HG02642 (cell line): ENCODE results near the gene PLEKHH1.

Source experiments
- ATAC-seq: cut with Tn5 transposase; IDR thresholded peaks from one replicate; pipeline ENCODE4 v1.9.1; 2021; ENCODE audit warnings: mild to moderate bottlenecking; ENCODE audit not compliant: unreplicated experiment, poor library complexity

The PLEKHH1 gene

DNA sequence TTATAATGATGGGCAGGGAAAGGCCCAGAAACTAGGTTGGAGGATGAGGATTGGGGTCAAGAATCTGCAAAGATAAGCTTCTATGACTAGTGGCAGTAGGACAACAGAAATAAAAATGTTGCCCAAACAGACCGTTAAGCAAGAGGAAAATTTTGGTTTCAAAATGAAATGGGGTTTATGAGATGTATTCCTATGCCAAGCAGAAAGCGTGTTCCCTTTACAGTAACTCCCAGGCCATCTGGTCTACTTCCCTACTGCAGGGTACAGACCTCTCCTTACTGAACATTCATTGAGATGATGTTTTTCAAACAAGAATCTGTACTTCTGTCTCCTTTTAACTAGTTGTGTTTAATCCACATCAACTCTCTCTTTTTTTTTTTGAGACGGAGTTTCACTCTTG is 24.1 kb upstream of the PLEKHH1 start:
- no peak for ATAC-seq

DNA sequence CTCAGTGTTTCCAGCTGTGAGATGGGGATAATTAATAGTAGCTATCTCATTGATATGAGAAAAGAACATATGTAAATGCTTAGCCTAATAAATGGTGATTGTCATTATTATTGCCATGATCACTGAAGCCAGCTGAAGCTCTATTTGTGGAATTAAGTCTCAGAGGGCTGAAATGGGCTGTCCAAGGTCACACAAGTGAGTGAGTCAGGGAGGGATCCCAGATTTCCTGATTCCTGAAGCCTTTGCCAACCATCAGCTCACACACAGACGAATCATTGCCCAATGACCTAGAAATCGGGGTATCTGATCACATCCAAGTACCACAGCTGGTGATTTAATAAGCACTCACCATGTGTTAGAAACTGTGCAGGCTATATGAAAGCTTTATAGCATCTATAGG is 23.0 kb upstream of the PLEKHH1 start:
- ATAC-seq, result no peak

DNA sequence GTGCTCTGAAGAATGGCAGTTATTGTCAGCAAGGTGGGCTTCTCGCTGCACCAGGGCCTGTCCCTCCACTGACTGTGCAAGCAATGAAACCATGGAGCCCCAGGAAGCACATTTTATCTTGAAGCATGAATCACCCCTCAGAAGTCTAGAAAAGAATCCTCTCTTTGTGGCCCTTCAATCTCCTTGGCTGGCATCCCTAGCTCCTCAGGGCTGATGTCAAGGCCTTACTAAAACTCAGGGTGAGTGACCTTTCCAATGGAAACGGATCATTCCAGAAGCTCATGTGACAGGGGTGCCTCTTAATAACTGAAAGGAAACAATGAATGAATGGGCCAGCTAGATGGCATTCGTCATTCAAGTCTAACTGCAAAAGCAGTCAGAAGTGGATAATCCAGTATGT is 22.3 kb upstream of the PLEKHH1 start:
- no peak for ATAC-seq

DNA sequence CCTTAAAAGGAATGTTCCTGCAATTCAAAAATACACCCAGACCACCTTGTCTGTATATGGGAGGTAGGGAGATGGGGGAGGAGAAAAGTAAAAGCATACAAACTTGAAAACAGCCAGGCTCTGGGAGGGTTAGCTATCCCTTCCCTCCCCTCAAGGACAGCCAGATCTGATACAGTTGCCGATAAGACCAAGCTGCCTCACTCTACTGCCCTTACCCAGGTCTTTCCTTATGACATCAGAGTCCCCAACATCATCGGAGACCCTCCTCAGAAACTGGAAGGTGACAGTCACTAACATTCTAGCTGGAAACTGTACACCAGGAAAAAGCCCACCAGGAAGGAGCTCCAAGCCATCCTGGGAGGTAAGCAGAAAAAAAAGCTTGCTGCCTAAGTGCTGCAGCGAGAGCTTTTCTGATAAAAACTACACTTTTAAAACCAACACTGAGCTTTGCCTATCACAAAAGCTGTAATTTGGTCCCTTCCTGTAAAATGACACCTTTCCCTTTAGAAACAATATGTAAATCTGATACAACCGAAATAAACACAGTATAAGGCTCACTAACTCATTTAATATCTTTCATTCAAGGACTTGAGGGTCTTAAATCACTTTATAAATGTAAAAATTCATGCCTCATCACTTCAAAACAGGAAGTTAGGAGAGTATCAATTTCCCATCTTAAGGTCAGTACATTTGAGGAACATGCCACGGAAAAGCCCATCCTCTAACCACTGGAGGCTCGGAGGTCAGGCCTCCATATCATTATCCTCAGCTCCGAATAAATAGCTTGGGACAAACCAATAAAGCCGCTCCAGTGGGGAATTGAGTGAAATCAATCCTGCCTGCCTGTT is 20.4 kb upstream of the PLEKHH1 start:
- ATAC-seq, result no peak

DNA sequence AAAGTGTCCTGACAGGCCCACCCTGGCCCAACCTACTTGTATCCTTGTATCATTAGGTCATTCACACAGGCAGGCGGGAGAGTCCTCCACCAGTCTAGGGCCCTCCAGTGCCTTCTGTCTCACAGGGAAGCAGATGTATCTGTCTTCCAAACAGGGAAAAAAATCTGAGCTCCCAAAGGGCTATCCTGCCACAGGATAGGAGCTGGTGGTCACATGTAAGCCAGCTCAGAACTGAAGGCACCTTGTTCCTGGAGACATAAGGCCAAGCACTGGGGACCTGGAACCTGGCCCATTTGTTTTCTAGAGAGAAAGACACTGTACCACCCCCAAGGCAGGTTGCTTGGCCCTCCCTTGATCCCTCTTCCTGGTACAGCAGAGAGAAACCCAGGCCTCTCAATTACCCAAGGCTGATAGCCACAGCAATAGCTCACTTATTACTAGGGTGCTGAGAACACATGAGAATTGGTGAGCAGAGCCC is 19.4 kb upstream of the PLEKHH1 start:
- no peak for ATAC-seq

DNA sequence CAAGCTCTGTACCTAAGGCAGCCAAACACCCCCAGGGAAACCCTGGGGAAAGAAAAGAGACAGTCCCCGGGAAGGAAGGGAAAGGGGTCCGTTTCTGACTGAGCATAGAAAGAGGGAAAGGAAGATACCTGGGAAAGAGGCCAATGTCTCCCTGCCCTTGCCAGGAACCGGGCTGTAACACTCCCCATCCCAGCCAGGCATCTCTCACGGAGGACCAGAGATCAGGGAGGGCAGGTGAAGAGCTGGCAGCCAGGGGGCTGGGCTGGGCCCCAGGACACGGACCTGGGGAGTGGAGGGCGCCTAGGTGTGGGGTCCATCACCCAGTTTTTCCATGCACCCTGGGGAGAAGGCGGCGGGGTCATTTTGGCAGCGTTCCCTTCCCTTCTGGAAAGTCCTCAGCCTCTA is 18.9 kb upstream of the PLEKHH1 start:
- ATAC-seq, result no peak

DNA sequence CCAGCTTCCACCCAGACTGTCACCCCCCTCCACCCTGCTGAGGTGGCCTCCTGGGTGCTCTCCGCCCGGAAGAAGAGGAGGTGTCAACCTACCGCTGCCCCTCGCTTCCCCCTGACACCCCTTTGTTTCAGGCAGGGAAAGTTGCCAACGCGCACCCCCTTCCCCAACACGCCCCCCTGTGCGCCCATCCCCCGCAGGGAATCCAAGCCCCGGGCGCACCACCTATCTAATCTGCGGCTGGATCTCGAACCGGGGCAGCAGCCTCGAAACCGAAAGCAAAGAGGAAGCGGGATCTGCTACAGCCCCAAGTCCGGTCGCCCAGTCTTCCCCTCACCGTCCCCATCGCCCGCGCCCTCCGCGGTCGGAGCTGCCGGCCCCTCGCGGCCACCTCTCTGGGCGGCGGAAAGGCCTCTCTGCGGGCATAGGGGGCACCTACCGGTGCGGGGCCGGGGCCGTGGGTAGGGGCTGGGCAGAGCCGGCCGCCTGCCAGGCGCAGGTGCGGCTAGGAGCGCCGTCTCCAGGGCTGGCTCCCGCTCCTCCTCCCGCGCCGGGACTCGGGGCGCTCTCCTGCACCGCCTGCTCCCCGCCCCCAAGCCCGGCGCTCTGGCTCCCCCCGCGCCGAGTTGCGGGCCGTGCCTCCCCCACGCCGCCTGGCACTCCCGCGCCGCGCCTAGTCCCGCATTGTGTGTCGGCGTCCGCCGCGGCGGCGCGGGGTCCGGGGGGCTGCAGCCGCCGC is 18.3 kb upstream of the PLEKHH1 start:
- peak; percentile 36 for ATAC-seq

DNA sequence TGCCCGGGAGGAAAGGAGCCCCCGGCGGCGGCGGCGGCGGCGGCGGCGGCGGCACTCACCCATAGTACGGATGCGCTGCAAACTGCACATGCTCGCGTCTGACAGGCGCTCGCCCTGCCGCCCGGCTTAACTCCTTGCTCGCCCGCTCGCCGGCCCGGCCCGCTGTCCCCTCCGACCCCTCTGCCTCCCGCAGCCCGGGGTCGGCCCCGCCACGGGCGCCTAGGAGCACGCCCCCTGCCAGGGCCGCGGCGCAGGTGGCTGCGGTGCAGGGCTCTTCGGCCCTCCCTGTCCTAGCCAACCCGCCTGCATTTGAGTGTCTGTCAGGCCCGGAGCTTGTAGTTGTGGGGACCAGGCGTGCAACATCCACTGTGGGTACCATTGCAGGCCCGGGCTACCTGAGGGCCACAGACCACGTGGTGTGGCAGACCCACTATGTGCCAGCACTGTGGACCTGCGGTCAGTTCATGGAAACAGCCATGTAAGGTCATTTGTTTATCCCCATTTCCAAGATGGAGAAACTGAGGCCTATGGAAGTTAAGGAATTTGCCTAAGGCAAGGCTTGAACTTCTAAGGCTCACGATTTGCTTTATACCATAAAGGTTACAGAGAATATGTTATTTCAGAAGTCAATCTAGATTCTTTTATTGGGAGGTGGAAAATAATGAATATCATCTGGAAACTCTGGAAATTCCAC is 17.6 kb upstream of the PLEKHH1 start:
- peak; percentile 55 for ATAC-seq

DNA sequence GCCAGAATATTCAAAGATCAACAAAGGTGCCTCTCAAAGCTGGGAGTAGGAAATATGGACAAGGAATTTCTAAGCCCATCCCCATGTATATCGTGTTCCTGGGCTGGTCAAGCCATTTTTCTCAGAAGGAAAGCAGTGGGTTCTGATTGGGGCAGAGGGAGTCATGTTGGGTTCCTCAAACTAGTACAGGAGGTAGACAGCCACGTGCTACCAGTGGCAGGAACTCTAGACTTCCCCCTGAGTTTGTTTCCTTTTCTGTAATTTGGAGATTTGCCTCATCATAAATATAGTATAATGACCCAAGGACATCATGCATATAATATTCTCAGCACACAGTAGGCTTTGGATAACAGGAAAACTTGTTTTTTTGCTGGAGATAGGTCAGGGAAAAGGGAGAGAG is 16.4 kb upstream of the PLEKHH1 start:
- ATAC-seq, result no peak

DNA sequence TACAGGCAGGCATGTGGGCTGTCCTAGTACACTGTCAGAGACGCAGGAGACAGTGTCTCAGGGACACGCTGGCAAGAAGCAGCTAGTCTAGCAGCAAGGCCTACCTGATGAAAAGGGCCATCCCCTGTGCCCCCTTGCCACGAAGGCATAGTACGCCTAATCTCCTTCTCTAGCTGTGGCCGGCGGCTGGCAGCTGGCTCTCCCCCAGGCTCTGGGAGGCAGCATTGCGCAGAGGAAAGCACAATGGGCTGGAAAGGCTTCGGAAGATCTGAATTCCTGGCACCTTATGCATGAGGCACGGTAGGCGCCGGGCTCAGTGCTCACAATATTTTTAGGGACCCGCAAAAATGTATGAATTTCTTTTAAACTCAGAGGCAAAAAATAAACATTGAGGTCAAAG is 16.0 kb upstream of the PLEKHH1 start:
- no peak for ATAC-seq

DNA sequence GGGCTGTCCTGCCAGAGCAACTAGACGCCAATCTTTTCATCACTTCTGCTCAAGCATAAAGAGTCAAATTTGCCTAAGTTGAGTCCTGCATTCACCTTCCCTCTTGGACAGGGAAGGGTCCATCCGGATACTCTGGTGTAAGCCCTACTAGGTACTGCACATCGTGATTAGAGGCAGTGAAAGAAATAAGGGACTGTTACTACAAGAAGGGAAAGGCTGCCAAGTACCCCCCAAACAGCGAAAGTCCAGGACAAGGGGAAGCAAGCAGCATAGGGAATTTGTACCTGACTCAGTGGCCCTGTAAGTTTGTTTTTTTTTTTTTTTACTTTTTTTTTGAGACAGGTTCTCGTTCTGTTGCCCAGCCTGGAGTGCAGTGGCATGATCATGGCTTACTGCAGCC is 13.7 kb upstream of the PLEKHH1 start:
- ATAC-seq, result no peak

DNA sequence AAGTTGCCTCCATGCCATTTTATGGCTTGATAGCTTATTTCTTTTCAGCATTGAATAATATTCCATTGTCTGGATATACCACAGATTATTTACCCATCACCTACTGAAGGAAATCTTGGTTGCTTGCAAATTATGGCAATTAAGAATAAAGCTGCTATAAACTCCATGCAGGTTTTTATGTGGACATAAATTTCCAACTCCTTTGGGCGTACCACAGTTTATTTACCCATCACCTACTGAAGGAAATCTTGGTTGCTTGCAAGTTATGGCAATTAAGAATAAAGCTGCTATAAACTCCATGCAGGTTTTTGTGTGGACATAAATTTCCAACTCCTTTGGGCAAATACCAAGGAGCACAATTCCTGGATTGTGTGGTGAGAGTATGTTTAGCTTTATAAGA is 12.6 kb upstream of the PLEKHH1 start:
- ATAC-seq, result no peak

DNA sequence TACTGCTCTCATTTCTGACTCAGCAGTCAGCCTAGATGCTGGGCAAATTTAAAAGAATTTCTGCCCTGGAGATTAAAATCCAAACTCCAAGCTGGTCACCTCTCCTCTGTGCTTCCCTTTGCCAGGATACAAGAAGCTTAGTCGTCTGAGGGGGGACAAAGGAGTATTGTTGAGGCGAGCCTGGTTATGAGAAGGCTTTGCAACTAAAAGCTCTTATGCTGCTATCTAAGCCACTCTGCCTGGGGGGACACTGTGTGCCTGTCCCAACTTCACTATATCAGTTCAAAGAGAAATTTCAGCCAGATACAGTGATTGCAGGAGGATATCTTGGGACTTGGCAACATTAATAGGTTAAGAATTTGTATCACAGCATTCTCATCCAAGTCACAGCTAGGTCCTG is 10.8 kb upstream of the PLEKHH1 start:
- ATAC-seq, result no peak

DNA sequence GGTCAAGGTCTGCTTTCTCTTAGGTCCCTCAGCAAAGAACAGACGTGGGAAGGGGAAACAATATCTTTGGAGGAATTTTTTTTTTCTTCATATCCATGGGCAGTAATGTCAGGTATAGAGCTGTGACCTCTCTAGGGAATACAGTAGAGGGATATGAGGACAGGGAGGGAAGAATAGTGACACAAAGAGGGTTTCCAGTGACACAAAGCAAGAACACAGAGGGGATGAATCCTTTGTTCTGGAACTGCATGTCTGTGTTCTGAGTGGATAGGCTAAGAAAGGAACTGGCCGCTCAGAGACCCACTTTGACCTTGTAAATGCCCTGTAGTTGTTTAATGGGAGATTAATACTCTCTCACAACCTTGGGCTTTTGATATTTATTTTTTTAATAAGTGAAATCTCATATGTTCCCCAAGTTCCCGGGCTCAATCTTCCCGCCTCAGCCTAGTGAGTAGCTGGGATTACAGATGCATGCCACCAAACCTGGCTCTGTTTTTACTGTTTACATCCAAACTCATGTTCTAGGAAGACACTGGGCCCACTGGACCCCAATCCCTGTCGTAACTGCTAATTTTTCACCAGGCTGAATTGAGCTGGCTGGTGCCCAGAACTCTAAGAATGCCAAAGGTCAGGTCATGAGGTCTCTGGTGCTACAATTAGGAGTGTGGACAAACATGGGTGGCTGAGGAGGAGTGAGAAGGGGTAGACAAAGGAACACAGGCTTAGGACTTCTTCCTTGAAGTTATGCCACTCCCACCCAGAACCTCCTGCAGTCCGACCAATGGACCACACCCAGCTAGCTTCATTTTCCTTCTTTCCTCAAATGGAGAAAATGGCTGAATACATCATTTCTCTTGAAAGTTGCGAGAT is 9.1 kb upstream of the PLEKHH1 start:
- no peak for ATAC-seq

DNA sequence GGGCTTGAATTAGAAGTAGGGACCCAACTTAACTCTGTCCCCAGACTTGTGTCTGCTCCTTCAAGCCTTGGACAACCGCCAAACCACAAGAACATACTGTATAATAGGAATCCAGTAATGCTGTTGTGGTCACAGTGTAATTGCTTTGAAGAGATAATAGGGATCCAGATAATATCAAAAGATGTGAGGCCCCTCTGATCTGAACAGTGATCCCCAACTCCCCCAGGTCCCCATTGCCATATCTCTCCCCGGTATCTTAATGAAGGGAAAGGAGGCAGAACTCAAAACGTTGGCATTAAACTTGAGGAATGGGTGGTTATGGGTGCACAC is 8.5 kb upstream of the PLEKHH1 start:
- no peak for ATAC-seq

DNA sequence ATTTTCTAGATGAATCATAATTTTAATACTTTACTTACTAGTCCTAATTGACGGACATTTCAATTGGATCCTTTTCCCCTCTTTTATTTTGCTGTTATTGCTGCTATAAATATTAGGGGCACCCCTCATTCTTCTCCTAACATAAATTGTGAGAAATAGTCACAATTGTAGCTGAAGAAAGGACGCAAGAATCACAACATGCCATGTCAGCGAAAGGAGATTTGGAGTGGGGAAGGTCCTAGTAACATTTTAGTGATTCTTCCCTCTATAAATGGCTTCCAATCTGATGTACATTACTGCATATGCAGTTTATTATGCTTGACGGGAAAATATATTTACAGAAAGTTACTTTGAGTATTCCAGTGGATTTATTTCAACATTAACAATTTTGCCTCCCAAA is 7.7 kb upstream of the PLEKHH1 start:
- no peak for ATAC-seq

DNA sequence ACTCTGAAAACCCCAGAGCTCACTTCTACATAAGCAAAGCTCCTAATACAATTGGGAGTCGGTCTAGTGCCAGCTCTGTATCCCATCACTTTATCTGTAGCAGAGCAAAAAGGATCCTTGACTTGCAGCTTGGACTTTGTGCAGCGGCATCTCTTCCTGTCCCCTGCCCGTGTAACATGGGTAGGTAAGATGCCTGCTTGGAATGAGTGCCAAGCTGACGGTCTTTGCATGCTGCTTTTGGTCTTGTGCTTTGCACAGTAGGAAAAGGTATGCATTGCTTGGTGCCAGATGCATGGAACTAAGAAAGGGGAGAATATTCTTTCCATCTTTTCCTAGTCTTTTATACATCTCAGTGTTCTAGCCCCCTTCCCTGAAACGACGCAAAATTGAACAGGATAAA is 6.9 kb upstream of the PLEKHH1 start:
- ATAC-seq, result no peak

DNA sequence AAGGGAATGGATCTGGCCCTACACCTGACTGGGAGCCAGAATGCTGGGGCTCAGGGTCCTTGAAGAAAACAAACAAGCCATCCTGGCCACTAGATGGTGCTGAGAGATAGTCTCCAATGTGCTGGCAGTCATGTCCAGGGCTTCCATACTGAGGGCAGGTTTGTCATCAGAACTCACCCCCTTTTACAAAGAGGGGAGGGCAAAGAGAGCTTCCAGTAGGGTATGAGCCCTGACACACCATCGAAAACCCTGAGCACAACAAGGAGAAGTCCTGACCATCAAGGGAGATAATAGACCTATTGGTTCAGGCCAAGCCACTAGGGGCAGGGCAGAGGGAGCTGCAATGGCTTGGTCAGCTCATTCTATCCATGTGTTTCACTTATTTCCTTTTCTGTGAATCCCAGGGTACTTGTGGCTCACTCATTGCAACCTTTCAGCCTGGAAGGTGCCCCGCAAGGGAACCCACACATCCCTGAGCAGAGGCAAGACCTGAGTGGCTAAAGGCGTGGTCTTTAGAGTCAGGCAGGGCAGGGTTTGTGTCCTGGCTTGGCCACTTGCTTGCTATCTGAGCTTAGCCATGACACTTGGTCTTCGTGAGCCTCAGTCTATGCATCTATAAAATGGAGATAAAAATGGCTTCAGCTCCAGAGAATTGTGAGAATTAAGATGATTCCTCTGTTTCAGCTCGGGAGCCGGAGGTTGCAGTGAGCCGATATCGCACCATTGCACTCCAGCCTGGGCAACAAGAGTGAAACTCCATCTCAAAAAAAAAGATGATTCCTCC is 6.2 kb upstream of the PLEKHH1 start:
- no peak for ATAC-seq

DNA sequence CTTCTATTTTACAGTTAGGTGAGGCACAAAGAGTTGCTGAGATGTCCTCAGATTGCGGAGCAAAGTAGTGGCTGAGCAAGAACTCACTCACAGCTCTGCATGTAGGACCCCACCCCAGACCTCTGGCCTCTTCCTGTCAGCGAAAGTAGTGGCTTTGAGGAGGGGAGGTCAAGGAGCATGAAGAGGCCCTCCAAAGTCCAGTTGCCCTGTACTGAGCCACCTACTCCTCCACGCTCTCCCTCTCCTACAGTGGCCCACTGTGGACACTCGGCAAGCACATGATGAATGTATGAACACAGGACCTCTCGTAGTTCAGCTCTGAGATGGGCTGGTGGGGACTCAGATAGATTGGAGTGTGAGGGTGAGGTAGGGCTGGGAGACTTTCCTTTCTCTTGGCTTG is 5.3 kb upstream of the PLEKHH1 start:
- ATAC-seq, result no peak

DNA sequence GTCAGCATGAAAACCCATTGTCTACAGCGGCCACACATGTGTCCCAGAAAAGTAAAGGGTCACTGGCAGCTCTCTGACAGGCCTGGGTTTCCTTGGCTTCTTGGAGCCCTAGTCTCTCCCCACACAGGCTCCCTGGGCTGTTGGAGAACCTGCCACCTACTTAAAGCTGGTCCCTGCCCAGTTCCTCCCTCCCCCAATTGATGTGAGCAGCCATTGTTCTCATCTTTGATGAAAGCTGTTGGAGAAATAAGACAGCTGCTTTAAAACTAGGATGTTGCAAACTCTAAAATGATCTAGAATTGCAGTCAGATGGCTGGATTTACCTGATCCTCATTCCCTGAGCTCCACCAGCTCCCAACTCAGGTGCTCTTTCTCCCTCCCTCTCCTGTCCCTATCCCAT is 4.8 kb upstream of the PLEKHH1 start:
- no peak for ATAC-seq
